Suprapubic skin (tissue), 4 donors: Measurements from ENCODE around the gene PPAT.

ENCODE experiments used
- EP300 ChIP-seq: sonication (generic); formaldehyde crosslinking; IDR thresholded peaks from one replicate; pipeline ENCODE4 v1.6.1; 2017; ENCODE audit warnings: antibody characterized with exemption
- POLR2A ChIP-seq, 2 donors: fragments of 450-650 bp; IDR thresholded peaks; one replicate each; pipeline ENCODE4 v1.6.1; 2017; ENCODE audit warnings: antibody characterized with exemption in 2 of 2, mild to moderate bottlenecking in 2 of 2, moderate library complexity in 2 of 2
- POLR2AphosphoS5 ChIP-seq, 3 donors: sonication (generic); formaldehyde crosslinking; IDR thresholded peaks; one replicate each; pipeline ENCODE4 v1.6.1; 2017; ENCODE audit warnings: antibody characterized with exemption in 3 of 3
- TF ChIP-seq, protein P1 (sequence below), 2 donors: fragments of 200-600 bp in 1 of 2; fragments of 450-650 bp in 1 of 2; sonication (generic) in 1 of 2; IDR thresholded peaks; one replicate each; pipeline ENCODE4 v1.5.1; 2016 to 2019; ENCODE audit warnings: antibody characterized with exemption in 2 of 2, mild to moderate bottlenecking in 1 of 2, moderate library complexity in 1 of 2

DNA sequence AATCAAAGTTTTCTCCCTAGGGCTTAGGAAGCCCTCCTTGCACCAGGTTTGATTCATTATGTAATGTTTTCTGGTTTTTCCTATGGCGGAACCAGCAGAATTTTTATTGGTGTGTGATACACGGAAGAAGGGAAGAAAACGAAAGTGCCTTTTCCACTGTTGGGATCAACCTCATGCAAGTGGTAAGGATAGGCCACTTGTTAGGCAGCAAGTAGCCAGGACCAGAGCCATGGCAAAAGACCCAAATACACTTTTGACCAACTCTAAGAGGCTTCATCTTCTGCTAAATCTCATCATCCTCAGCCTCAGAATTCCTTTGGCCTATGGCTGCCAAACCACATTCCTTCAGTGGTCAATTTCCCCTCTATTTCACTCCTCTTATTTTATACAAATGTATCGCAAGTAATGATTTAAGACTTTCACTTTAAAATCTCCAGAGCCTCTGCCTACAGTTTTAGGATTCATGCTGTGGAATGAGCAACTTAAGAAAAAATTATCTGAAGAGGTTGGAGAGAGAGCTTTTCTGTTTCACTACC, 21.2 kb downstream of the PPAT start:
- TF ChIP-seq, protein P1, sequence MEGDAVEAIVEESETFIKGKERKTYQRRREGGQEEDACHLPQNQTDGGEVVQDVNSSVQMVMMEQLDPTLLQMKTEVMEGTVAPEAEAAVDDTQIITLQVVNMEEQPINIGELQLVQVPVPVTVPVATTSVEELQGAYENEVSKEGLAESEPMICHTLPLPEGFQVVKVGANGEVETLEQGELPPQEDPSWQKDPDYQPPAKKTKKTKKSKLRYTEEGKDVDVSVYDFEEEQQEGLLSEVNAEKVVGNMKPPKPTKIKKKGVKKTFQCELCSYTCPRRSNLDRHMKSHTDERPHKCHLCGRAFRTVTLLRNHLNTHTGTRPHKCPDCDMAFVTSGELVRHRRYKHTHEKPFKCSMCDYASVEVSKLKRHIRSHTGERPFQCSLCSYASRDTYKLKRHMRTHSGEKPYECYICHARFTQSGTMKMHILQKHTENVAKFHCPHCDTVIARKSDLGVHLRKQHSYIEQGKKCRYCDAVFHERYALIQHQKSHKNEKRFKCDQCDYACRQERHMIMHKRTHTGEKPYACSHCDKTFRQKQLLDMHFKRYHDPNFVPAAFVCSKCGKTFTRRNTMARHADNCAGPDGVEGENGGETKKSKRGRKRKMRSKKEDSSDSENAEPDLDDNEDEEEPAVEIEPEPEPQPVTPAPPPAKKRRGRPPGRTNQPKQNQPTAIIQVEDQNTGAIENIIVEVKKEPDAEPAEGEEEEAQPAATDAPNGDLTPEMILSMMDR (IDR thresholded peaks at IDR 0.05): no peak
- TF ChIP-seq POLR2AphosphoS5 (IDR thresholded peaks at IDR 0.05) (no peak), POLR2A (IDR thresholded peaks at IDR 0.05) (no peak), EP300 (no peak)
